ENCODE results near the gene GADD45A. TPM values are rescaled to one million over a fixed set of nuclear protein-coding genes. Genes with fewer than 3 reads are reported as not detected.
A peak's percentile ranks its signal among the peaks of the same experiment; 100 is the strongest.

Gene GADD45A
- total RNA-seq, 1 donor from 2014 or later = 107 TPM

GRCh38 chr1:67735806-67736627, 51.0 kb downstream of the GADD45A start:
- DNase-seq (ENCODE audit: low read depth) (peak; percentile 92), FAIRE-seq (no peak)
- TF ChIP-seq, protein P1, sequence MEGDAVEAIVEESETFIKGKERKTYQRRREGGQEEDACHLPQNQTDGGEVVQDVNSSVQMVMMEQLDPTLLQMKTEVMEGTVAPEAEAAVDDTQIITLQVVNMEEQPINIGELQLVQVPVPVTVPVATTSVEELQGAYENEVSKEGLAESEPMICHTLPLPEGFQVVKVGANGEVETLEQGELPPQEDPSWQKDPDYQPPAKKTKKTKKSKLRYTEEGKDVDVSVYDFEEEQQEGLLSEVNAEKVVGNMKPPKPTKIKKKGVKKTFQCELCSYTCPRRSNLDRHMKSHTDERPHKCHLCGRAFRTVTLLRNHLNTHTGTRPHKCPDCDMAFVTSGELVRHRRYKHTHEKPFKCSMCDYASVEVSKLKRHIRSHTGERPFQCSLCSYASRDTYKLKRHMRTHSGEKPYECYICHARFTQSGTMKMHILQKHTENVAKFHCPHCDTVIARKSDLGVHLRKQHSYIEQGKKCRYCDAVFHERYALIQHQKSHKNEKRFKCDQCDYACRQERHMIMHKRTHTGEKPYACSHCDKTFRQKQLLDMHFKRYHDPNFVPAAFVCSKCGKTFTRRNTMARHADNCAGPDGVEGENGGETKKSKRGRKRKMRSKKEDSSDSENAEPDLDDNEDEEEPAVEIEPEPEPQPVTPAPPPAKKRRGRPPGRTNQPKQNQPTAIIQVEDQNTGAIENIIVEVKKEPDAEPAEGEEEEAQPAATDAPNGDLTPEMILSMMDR (IDR thresholded peaks at IDR 0.05; ENCODE audit: insufficient read depth, low read length, severe bottlenecking) = no peak
- Histone ChIP-seq H3K4me3 (ENCODE audit: low read depth, low read length) (peak overlapping the region; percentile 5), H3K27me3 (ENCODE audit: control insufficient read depth, insufficient read depth, low read length) (no peaks in the 10 kb centered on the region), H3K36me3 (ENCODE audit: control insufficient read depth, insufficient read depth, low read length) (no peaks in the 10 kb centered on the region)

DNA sequence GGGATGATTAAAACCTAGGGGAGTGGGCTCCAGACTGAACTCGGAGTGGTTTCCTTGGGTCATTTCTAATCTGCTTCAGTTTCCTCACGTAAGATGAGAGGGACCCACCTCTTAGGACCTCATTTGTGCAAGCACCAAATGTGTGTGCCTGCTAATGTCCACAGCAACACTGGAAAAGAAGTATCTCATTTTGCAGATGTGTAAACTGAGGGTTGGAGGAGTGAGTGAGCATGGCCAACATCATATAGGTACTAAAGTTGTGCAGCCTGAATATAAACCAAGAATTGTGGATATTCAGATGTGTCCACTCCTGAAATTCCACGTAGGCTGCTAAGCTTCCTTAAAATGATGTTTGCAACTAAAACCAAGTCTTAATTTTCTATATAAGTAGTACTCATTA, 51.7 kb downstream of the GADD45A start:
- FAIRE-seq (no peak), DNase-seq (ENCODE audit: low read depth) (no peak)

DNA sequence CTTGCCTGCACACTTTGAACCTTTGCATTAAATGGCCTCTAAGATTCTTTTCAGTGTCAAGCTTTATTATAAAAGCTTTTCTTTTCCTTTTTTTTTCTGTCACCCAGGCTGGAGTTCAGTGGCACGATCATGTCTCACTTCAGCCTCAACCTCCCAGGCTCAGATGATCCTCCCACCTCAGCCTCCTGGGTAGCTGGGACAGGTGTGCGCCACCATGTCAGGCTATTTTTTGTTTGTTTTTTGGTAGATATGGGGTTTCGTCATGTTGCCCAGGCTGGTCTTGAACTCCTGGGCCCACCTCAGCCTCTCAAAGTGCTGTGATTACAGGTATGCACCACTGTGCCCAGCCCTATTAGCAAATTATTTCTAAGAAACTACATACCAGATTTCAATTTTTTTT, 52.9 kb downstream of the GADD45A start:
- DNase-seq (ENCODE audit: low read depth) (no peak), FAIRE-seq (no peak)
- Histone ChIP-seq H3K36me3 (ENCODE audit: control insufficient read depth, insufficient read depth, low read length) (no peaks in the 10 kb centered on the region), H3K4me3 (ENCODE audit: low read depth, low read length) (no peak overlapping the region), H3K27me3 (ENCODE audit: control insufficient read depth, insufficient read depth, low read length) (no peaks in the 10 kb centered on the region)
- TF ChIP-seq, protein P1 (IDR thresholded peaks at IDR 0.05; ENCODE audit: insufficient read depth, low read length, severe bottlenecking) = no peak

More for the DNA sequence above, 51.7 kb downstream of the GADD45A start:
- no peak overlapping the region for H3K4me3 ChIP-seq (ENCODE audit: low read depth, low read length)
- TF ChIP-seq, protein P1 (IDR thresholded peaks at IDR 0.05; ENCODE audit: insufficient read depth, low read length, severe bottlenecking) = no peak
- H3K36me3 ChIP-seq (ENCODE audit: control insufficient read depth, insufficient read depth, low read length) = no peaks in the 10 kb centered on the region
- H3K27me3 ChIP-seq (ENCODE audit: control insufficient read depth, insufficient read depth, low read length) = no peaks in the 10 kb centered on the region

Other genes starting within 250 kb of the GADD45A start
- gene GNG12, start 148.3 kb downstream of the GADD45A start, total RNA-seq = 75.3 and 88.3 TPM in 2 replicates